AG09309 (cell line): ENCODE results near the gene CABP7.

ENCODE experiments used
- DNase-seq: peaks from one replicate; pipeline ENCODE4 v3.0.0-alpha.2; 2010; ENCODE audit warnings: low read depth
- H3K4me3 ChIP-seq: 2 replicates; pipeline ENCODE4 v1.5.1; 2011; ENCODE audit warnings: mild to moderate bottlenecking, low read depth, low read length, moderate library complexity; ENCODE audit not compliant: control insufficient read depth
- TF ChIP-seq, protein P1 (sequence below): IDR thresholded peaks from 2 replicates; pipeline ENCODE4 v1.5.1; 2011; ENCODE audit warnings: mild to moderate bottlenecking, low read depth, low read length, inconsistent platforms; ENCODE audit not compliant: insufficient read depth, control insufficient read depth; ENCODE audit errors: missing control alignments

Gene CABP7

DNA sequence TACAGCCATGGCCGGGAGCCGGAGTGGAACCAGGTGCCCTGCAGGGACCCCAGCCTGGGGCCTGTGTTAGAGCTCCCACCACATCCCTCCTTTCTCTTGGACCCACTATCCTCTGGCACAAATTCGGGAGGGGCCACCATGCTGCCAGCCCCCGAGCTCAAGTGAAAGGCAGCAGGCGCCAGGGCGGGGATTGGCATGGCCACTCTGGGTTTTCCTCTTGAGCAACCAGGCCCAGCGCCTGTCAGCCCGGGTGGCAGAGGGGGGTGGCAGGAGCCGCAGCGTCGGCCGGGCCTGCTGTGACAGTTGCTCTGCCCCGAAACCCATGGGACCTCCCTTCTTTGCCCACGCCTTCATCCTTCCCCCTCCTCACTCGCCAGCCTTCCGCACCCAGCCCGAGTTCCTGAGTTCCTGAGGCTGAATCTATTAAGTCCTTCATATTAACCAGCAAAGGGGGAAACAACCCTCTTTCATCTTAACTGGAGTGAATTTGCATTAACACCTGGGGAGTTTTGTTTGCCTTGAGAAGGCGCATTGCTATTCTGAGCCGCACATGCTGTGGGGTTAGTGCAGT is 16.8 kb upstream of the CABP7 start:
- no peak overlapping the region for H3K4me3 ChIP-seq
- DNase-seq, result no peak
- TF ChIP-seq, protein P1, sequence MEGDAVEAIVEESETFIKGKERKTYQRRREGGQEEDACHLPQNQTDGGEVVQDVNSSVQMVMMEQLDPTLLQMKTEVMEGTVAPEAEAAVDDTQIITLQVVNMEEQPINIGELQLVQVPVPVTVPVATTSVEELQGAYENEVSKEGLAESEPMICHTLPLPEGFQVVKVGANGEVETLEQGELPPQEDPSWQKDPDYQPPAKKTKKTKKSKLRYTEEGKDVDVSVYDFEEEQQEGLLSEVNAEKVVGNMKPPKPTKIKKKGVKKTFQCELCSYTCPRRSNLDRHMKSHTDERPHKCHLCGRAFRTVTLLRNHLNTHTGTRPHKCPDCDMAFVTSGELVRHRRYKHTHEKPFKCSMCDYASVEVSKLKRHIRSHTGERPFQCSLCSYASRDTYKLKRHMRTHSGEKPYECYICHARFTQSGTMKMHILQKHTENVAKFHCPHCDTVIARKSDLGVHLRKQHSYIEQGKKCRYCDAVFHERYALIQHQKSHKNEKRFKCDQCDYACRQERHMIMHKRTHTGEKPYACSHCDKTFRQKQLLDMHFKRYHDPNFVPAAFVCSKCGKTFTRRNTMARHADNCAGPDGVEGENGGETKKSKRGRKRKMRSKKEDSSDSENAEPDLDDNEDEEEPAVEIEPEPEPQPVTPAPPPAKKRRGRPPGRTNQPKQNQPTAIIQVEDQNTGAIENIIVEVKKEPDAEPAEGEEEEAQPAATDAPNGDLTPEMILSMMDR, result no peak

DNA sequence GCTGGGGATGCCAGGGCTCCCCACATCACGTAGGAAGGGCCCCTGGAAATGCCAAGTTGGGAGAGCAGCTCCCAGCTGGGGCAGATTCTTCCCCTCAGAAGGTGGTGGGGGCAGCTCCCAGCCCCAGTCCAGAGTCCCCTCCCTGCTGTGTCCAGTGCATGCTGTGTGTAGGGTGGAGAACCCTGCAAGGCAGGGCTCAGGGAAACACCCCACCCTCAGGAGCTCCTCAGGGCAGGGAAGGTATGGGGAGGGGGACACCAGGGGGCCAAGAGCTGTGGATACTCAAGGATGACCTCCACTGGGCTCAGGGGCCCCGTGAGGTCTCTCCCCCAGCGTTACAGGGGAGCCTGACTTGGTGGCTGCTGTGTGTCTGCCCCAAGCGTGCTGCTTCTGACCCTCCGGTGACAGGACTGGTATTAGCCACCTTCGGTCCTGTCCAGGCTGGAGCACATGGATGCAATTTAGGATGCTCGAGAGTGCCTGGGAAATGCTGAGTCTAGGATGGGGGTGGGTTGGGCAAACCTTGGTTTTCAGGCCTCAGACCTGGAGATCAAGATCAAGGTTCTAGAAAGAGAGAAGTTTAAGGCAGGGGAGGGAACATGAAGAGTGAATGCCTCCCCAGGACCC is 16.1 kb upstream of the CABP7 start:
- DNase-seq, result no peak
- no peak overlapping the region for H3K4me3 ChIP-seq
- TF ChIP-seq, protein P1, result no peak

DNA sequence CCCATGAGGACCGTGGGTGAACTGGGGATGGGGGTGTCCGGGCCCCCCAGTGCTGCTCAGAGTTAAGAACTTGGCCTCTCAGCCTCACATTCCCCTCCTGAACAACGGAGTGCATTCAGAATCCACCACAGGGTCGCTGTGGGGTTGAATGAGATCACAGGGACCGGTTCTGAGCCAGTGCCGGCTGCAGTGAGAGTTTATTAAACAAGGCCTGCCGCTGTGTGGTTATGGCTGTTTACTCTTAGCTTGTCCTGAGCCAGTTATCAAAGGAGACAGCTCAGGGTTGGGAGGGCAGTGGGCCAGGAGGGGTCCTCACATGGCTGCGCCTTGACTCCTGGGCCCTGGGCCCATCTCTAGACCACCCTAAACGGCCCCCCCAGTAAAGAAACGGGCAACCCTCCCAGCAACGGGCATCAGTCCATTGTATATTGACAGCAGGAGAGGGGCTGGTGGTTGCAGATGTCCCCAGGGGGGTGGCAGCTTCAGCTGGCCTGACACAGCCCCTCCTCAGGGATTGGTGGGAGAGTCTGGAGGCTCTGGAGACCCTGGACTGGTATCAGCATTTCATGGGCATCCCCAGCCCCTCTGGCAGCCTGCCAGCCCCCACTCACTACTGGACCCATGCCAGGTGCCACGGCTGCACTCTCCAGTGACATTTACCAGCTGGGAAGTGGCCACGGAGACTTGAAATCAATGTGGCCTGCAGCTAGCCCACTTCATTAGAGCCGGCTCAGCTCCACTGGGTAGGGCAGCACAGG is 15.1 kb upstream of the CABP7 start:
- DNase-seq, result no peak
- TF ChIP-seq, protein P1, result no peak

DNA sequence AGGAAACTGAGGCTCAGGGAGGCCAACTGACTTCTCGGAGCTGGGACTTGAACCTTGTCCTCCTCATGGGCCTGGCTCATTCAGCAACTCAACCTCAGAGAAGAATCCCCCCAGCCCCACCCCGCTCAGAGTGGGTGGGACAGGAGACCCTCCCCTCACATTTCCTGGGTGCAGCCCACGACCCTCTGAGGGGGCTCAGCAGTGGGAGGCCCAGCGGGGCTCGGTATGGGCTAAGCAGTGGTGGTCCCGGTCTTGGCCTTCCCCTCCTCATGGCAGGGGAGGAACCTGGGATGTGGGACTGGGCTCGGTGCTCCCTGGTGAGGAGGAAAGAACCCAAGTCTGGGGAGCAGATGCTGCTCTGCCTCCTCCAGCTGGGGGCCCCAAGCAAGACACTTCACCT is 14.2 kb upstream of the CABP7 start:
- TF ChIP-seq, protein P1, result no peak
- DNase-seq, result no peak
- H3K4me3 ChIP-seq, result no peak overlapping the region

More for the DNA sequence above, 15.1 kb upstream of the CABP7 start:
- H3K4me3 ChIP-seq, result no peak overlapping the region

DNA sequence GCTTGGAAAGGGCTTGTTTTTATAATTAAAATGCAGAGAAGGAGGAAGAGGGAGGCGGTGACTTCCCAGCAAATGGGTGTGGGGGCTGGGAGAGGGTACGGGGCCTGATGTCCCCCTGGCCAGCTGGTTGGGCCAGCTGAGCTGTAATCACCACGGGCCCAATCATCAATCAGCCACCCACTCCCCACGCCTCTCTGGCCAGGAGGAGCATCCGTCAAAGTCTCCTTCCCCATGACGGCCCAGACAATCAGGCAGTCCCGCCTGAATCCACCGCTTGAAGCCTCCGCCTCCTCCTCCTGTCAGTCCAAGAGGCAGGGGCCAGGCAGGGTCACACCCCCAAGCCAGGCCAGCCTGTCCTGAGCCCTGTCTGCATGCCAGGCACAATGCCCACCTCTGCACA is 13.3 kb upstream of the CABP7 start:
- no peak for DNase-seq
- no peak overlapping the region for H3K4me3 ChIP-seq
- TF ChIP-seq, protein P1, result no peak

DNA sequence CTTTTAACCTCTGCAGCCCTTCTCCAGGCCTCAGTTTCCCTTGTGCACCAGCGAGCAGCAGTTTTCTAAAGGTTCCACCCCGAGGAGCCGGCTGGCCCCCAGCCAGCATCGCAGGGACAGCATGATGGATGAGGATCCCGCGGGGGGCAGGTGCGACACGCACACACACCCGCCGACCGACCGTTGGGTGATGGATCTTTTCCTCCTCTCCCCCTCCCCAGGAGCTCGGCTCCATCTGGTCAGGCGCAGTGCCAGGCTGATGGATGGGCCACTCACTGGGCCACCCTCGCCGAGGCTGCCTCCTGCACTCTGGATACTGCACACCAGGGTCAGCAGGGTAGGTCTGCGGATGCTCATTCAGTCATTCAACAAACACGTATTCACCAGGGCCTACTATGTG is 12.8 kb upstream of the CABP7 start:
- no peak overlapping the region for H3K4me3 ChIP-seq
- TF ChIP-seq, protein P1, result no peak
- DNase-seq, result no peak
